Astrocyte of the cerebellum (primary cell): ENCODE results near the gene CLEC20A.

Source experiments
- DNase-seq: peaks from one replicate; pipeline ENCODE4 v3.0.0-alpha.2; 2011; ENCODE audit warnings: low read depth
- H3K4me3 ChIP-seq: 2 replicates; pipeline ENCODE4 v1.5.1; 2011; ENCODE audit warnings: mild to moderate bottlenecking, low read depth, low read length, moderate library complexity
- in situ Hi-C: cut with HindIII; loops from 2 replicates; pipeline ENCODE4 v1.10.0; 2017; ENCODE audit warnings: low sequenced_read_pairs
- TF ChIP-seq, protein P1 (sequence below): IDR thresholded peaks from 2 replicates; pipeline ENCODE4 v1.5.1; 2012; ENCODE audit warnings: low read length, low read depth, moderate library complexity, mild to moderate bottlenecking; ENCODE audit errors: missing control alignments

The CLEC20A gene

DNA sequence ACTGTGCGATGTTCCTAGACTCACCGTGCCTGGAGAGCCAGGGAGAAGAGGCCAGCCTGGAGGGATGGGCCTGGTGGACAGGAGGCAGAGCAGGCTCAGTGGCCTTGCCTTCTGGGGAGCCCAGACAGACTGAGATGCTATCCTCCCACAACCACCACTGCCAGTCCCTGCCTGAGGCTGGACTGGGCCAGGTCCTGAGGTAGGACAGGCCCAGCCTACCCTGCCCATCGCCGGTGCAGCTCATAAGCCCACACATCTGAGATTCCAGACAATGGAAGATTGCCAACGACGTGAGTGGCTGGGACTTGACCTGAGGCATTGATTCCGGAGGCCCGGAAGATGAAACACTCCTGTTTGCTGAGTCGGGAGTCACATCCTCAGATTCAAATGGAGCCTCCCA lies 5.8 kb downstream of the CLEC20A start:
- TF ChIP-seq, protein P1, sequence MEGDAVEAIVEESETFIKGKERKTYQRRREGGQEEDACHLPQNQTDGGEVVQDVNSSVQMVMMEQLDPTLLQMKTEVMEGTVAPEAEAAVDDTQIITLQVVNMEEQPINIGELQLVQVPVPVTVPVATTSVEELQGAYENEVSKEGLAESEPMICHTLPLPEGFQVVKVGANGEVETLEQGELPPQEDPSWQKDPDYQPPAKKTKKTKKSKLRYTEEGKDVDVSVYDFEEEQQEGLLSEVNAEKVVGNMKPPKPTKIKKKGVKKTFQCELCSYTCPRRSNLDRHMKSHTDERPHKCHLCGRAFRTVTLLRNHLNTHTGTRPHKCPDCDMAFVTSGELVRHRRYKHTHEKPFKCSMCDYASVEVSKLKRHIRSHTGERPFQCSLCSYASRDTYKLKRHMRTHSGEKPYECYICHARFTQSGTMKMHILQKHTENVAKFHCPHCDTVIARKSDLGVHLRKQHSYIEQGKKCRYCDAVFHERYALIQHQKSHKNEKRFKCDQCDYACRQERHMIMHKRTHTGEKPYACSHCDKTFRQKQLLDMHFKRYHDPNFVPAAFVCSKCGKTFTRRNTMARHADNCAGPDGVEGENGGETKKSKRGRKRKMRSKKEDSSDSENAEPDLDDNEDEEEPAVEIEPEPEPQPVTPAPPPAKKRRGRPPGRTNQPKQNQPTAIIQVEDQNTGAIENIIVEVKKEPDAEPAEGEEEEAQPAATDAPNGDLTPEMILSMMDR: no peak
- in situ Hi-C loops: no loop called here
- H3K4me3 ChIP-seq: no peak overlapping the region
- no peak for DNase-seq

DNA sequence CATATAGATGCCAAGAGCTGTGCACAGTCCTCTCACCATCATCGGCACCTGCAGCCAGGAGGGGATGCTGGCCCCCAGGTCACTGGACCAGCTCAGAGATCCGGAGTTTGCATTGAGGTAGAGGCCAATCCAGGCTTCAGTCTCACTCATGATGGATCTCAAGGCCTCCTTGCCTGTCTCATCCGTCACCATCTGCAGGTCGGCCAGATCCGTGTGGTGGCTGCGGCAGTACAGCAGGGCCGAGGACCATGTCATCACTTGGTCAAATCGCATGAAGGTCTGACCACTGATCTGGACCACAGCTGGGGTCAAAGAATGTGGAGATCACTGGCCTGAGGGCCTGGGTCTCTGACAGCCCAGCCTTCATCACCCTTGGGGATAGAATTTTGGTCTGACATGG lies 6.6 kb downstream of the CLEC20A start:
- TF ChIP-seq, protein P1: no peak
- no peak overlapping the region for H3K4me3 ChIP-seq
- in situ Hi-C loops: no loop called here
- DNase-seq: no peak

DNA sequence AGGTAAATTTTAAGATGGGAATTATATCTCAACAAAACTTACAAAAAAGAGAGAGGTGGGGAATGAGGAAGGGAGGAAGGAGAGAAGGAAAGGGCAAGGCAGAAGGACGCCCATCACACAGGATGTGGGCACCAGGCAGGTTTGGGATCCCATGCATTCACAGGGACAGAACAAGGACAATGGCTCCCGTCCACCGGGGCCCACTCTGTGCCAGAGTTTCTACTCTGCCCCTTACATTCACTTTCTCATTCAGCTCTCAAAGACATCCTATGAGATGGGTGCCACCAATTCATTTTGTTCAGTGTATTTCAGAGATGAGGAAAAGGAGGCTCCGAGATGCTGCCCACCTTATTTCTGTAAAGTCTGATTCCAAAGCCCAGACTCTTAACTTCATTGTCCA lies 7.4 kb downstream of the CLEC20A start:
- in situ Hi-C loops: no loop called here
- DNase-seq: no peak
- no peak overlapping the region for H3K4me3 ChIP-seq
- TF ChIP-seq, protein P1: no peak

DNA sequence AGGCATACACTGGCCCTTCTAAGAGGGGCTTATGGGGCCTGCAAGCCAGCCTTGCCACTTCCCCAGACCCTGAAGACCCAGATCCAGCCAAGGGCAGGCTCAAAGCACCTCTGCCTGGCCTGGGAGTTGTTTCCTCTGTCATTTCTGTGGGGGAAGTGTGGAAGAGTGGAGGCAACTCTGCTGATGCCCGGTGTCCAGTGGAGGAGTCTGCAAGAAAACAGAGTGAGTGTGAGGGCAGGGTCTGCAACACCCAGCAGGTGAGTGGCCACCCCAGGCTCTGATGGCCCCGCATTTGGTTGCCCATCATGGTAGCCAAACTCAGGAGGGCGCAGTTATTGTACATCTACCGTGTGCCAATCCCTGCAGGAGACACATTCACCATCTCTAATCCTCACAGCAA lies 8.4 kb downstream of the CLEC20A start:
- TF ChIP-seq, protein P1: no peak
- no peak overlapping the region for H3K4me3 ChIP-seq
- in situ Hi-C loops: no loop called here
- no peak for DNase-seq

DNA sequence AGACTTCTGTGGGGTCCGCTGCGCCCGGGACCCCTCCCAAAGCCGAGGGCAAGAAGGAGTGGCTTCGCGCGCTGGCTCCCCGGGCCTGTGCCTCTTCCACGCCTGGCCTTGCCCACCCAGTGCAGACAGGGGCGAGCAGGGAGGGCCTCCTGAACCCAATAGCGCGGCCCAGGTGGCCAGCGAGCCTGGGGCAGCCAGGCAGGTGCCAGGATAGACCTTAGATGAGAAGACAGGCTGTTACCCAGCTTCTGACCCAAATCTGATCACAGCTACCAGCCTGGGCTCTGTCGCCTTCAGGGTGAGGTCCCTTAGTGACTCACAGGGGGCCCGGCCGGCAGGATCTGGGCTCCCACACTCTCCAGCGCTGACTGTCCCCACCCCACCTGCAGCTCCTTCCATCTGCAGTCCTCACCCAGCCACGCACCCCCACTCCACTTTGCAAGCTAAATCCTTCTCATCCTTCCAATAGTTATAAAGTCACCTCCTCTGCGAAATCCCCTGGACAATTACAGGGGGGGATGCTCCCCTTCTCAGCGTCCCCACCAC lies 9.6 kb downstream of the CLEC20A start:
- in situ Hi-C loops: no loop called here
- TF ChIP-seq, protein P1: no peak
- H3K4me3 ChIP-seq: no peak overlapping the region
- DNase-seq: no peak

DNA sequence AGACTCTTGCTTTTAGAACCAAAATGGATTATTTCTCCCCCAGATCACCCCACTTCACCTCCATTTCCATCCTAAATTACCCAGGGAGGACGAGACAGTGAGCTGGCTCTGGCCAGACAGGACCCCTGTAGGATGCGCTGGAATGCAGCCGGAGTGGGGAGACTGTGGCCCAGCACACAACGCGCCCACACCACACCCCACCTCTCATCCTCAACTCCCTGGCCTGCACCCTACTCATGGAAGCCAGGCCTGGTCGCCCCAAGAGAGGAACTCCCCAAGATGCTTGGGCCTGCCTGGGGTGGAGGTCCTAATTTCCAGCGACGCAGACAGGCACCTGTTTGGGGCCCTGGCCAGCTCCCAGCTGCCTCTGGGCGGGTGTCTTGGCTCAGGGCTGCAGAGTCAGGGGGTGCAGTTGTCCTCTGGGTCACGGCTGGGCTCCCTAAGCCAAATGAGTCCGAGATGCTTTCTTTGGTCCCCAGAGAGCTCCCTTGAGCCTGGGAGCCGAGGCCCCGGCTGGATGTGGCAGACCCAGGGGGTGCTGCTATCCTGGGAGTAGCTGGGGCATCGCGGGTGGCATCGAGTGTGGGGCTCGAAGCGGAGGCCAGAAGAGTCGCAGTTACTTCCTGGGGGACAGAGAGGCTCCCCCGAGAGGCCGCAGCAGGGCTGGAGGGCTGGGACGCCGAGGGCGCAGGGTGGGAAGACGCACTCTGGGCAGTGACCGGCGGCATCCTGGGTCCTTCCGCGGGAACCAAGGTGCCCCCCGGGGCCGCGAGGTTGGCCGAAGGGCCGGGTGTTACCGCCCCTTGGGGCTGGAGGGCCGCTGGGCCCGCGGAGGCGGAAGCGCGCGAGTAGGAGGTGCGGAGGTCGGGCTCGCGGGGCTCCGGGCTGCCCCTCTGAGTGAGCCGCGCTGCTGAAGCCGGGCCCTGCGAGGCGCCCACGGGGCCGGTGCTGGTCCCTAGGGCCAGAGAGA lies 10.4 kb downstream of the CLEC20A start:
- DNase-seq: no peak
- no peak overlapping the region for H3K4me3 ChIP-seq
- in situ Hi-C loops: no loop called here
- TF ChIP-seq, protein P1: no peak
